HepG2 (cell line): Measurements from ENCODE around the gene TCEANC2. TPM values are rescaled to one million over a fixed set of nuclear protein-coding genes. Genes with fewer than 3 reads are reported as not detected.

Experiments used
- ARNTL ChIP-seq: sonication (generic); formaldehyde crosslinking; IDR thresholded peaks from 2 replicates; pipeline ENCODE4 v1.4.0; 2020; ENCODE audit warnings: mild to moderate bottlenecking, missing genetic modification reagents
- ATAD3A ChIP-seq: sonication (generic); formaldehyde crosslinking; IDR thresholded peaks from 2 replicates; pipeline ENCODE4 v1.4.0; 2020; ENCODE audit warnings: missing genetic modification reagents
- CEBPG ChIP-seq: IDR thresholded peaks from 2 replicates; pipeline ENCODE4 v1.6.1; 2016
- FOXO4 ChIP-seq: sonication (generic); formaldehyde crosslinking; conservative IDR thresholded peaks from 2 replicates; pipeline ENCODE4 v1.8.1; 2023; ENCODE audit warnings: missing genetic modification reagents
- FOXP1 ChIP-seq, 2 experiments: fragments of 450-650 bp in 1 of 2; IDR thresholded peaks; 2 replicates each; pipeline ENCODE4 v1.6.1; 2017 to 2018; ENCODE audit warnings: antibody characterized with exemption in 1 of 2
- NFKB2 ChIP-seq: sonication (generic); formaldehyde crosslinking; IDR thresholded peaks from 2 replicates; pipeline ENCODE4 v1.4.0; 2020; ENCODE audit warnings: missing genetic modification reagents, borderline replicate concordance
- PRPF4 ChIP-seq: fragments of 200-400 bp; formaldehyde crosslinking; IDR thresholded peaks from 2 replicates; pipeline ENCODE4 v1.6.1; 2016; ENCODE audit warnings: low read length, low read depth; ENCODE audit not compliant: poor library complexity, severe bottlenecking
- REST ChIP-seq, 2 experiments: IDR thresholded peaks; 2 replicates each; pipeline ENCODE4 v1.6.1; 2011 to 2012; ENCODE audit warnings: low read length in 2 of 2, borderline replicate concordance in 1 of 2, low read depth in 1 of 2, mild to moderate bottlenecking in 1 of 2, moderate library complexity in 1 of 2
- SP2 ChIP-seq: sonication (generic); formaldehyde crosslinking; IDR thresholded peaks from 2 replicates; pipeline ENCODE4 v1.5.1; 2020; ENCODE audit warnings: mild to moderate bottlenecking, missing genetic modification reagents
- THRA ChIP-seq: sonication (generic); formaldehyde crosslinking; IDR thresholded peaks from 2 replicates; pipeline ENCODE4 v1.4.0; 2020; ENCODE audit warnings: missing genetic modification reagents, borderline replicate concordance
- ZNF121 ChIP-seq: sonication (generic); formaldehyde crosslinking; IDR thresholded peaks from 2 replicates; pipeline ENCODE4 v1.5.0; 2020; ENCODE audit warnings: mild to moderate bottlenecking, missing genetic modification reagents
- ZNF281 ChIP-seq: sonication (generic); formaldehyde crosslinking; IDR thresholded peaks from 2 replicates; pipeline ENCODE4 v1.4.0; 2020; ENCODE audit warnings: missing genetic modification reagents, borderline replicate concordance
- ZNF547 ChIP-seq: sonication (generic); formaldehyde crosslinking; IDR thresholded peaks from 2 replicates; pipeline ENCODE4 v1.5.1; 2020; ENCODE audit warnings: mild to moderate bottlenecking, missing genetic modification reagents
- ZNF75D ChIP-seq: sonication (generic); formaldehyde crosslinking; IDR thresholded peaks from 2 replicates; pipeline ENCODE4 v1.8.1; 2023; ENCODE audit warnings: missing genetic modification reagents, mild to moderate bottlenecking, borderline replicate concordance
- ZXDC ChIP-seq: sonication (generic); formaldehyde crosslinking; IDR thresholded peaks from 2 replicates; pipeline ENCODE4 v1.5.0; 2020; ENCODE audit warnings: mild to moderate bottlenecking, missing genetic modification reagents
- polyA plus RNA-seq, 8 experiments: library from polyadenylated mRNA; depleted of rRNA in 3 of 8; stranded (reverse) in 7 of 8; unstranded in 1 of 8; fragments of >200 nt; fragmentation: Illumina TruSeq in 4 of 8; extraction: Trizol in 4 of 8; gene quantifications; 2 replicates each; pipeline versions ENCODE4 v1.2.1 to v1.2.3, GENCODE V29; 2011 to 2016; ENCODE audit warnings: low read depth in 4 of 8, missing spikeins in 1 of 8, mixed read lengths in 1 of 8; ENCODE audit not compliant: insufficient read depth in 1 of 8
- total RNA-seq, 5 experiments: library from RNA; depleted of rRNA; stranded (reverse); fragments of >200 nt; fragmentation: Illumina TruSeq; extraction: Trizol; gene quantifications; 2 replicates each; pipeline ENCODE4 v1.2.3, GENCODE V29; 2016; ENCODE audit warnings: low read depth in 1 of 5

The TCEANC2 gene
- total and polyA plus RNA-seq, 2 of the 13 experiments (the other 11 are each of a cell fraction or from before 2014, with no cell fraction given) = 3.8 to 5.0 TPM

- TF ChIP-seq FOXP1 (IDR thresholded peaks at IDR 0.05) (peak; percentile 74), FOXP1 (CRISPR knock-in tag; IDR thresholded peaks at IDR 0.05) (peak; percentile 85), ZNF281 (CRISPR knock-in tag) (0 out of 2 replicates have a peak, but pooled peaks have one; percentile 33), SP2 (CRISPR knock-in tag) (no peak), ATAD3A (CRISPR knock-in tag) (no peak), ZXDC (CRISPR knock-in tag) (no peak), NFKB2 (CRISPR knock-in tag) (no peak), FOXO4 (CRISPR knock-in tag) (no peak), ZNF547 (CRISPR knock-in tag) (no peak), REST (IDR thresholded peaks at IDR 0.05; ENCODE audit: borderline replicate concordance in 1 of 2, low read depth in 1 of 2, low read length in 2 of 2) (peak in 1 of 2 experiments; percentile 48; a peak in 1 of 4 replicates), PRPF4 (no peak), ZNF121 (CRISPR knock-in tag) (no peak), THRA (peak; percentile 100), CEBPG (CRISPR knock-in tag) (peak; percentile 94), ZNF75D (CRISPR knock-in tag) (no peak), ARNTL (CRISPR knock-in tag) (peak; percentile 60; the same call in 1 of the 2 replicates)
These were observed 36.8 kb upstream of the TCEANC2 start (continued) for GRCh38 chr1:54016343-54017282.
